OCI-LY1 (cell line): ENCODE results near the gene CD101.

Experiments
- H2AFZ ChIP-seq: fragments of 200-600 bp; sonication (generic), shearing (Covaris generic); 2 replicates; pipeline ENCODE4 v1.6.0; 2014; ENCODE audit warnings: antibody characterized with exemption, mild to moderate bottlenecking, low read length
- H3F3A ChIP-seq: fragments of 200-600 bp; sonication (generic), shearing (Covaris generic); 2 replicates; pipeline ENCODE4 v1.6.0; 2014; ENCODE audit warnings: mild to moderate bottlenecking, antibody characterized with exemption, low read length, moderate library complexity; ENCODE audit not compliant: insufficient read depth
- H3K27ac ChIP-seq: fragments of 200-600 bp; sonication (generic); 2 replicates; pipeline ENCODE4 v1.5.1; 2014; ENCODE audit warnings: low read length, mixed run types, mild to moderate bottlenecking, low read depth; ENCODE audit not compliant: poor library complexity, severe bottlenecking
- H3K27me3 ChIP-seq: fragments of 200-600 bp; sonication (generic); 2 replicates; pipeline ENCODE4 v1.6.0; 2014; ENCODE audit warnings: antibody characterized with exemption, mild to moderate bottlenecking, low read length, moderate library complexity; ENCODE audit not compliant: insufficient read depth
- H3K36me3 ChIP-seq: fragments of 200-600 bp; sonication (generic); 2 replicates; pipeline ENCODE4 v1.6.1; 2014; ENCODE audit warnings: mild to moderate bottlenecking, antibody characterized with exemption, low read length, moderate library complexity, mixed read lengths; ENCODE audit not compliant: insufficient read depth
- H3K4me1 ChIP-seq: fragments of 200-600 bp; sonication (generic); 2 replicates; pipeline ENCODE4 v1.5.1; 2014; ENCODE audit warnings: mild to moderate bottlenecking, low read length, moderate library complexity; ENCODE audit not compliant: insufficient read depth, severe bottlenecking
- H3K4me2 ChIP-seq: fragments of 200-600 bp; sonication (generic), shearing (Covaris generic); 2 replicates; pipeline ENCODE4 v1.6.1; 2014; ENCODE audit warnings: low read length
- H3K4me3 ChIP-seq: fragments of 200-600 bp; sonication (generic); 2 replicates; pipeline ENCODE4 v1.5.1; 2014; ENCODE audit warnings: low read length, low read depth, mild to moderate bottlenecking, mixed read lengths; ENCODE audit not compliant: poor library complexity, severe bottlenecking
- H3K79me2 ChIP-seq: fragments of 200-600 bp; shearing (Covaris generic); 2 replicates; pipeline ENCODE4 v1.6.1; 2016; ENCODE audit warnings: mixed run types, low read length, mixed read lengths; ENCODE audit not compliant: insufficient read depth
- H3K9ac ChIP-seq: fragments of 200-600 bp; sonication (generic), shearing (Covaris generic); 2 replicates; pipeline ENCODE4 v1.6.1; 2014; ENCODE audit warnings: mild to moderate bottlenecking, low read length, mixed read lengths
- H3K9me2 ChIP-seq: fragments of 200-600 bp; sonication (generic), shearing (Covaris generic); 2 replicates; pipeline ENCODE4 v1.6.1; 2014; ENCODE audit warnings: low read depth, mild to moderate bottlenecking, low read length, mixed read lengths
- H3K9me3 ChIP-seq: fragments of 200-600 bp; shearing (Covaris generic); 2 replicates; pipeline ENCODE4 v1.6.1; 2014; ENCODE audit warnings: low read length, mixed read lengths
- H4K20me1 ChIP-seq: fragments of 200-600 bp; sonication (generic), shearing (Covaris generic); 2 replicates; pipeline ENCODE4 v1.6.0; 2016; ENCODE audit warnings: mild to moderate bottlenecking, low read length; ENCODE audit not compliant: insufficient read depth
- EZH2 ChIP-seq: fragments of 200-600 bp; sonication (generic), shearing (Covaris generic); IDR thresholded peaks from 2 replicates; pipeline ENCODE4 v1.8.0; 2017; ENCODE audit warnings: borderline replicate concordance, mixed run types, mild to moderate bottlenecking, antibody characterized with exemption, low read length, moderate library complexity, mixed read lengths
- TF ChIP-seq, protein P1 (sequence below): fragments of 200-600 bp; sonication (generic), shearing (Covaris generic); IDR thresholded peaks from 2 replicates; pipeline ENCODE4 v1.5.1; 2017; ENCODE audit warnings: mild to moderate bottlenecking, antibody characterized with exemption, low read length, moderate library complexity, mixed read lengths

The CD101 gene

GRCh38 chr1:116958977-116959376 lies 42.6 kb upstream of the CD101 start:
- Histone ChIP-seq H3K27ac (no peak overlapping the region), H3K9ac (no peak overlapping the region), H3K9me2 (no peaks in the 10 kb centered on the region), H3K27me3 (no peaks in the 10 kb centered on the region), H3K36me3 (no peaks in the 10 kb centered on the region), H2AFZ (no peak overlapping the region), H3K4me2 (no peak overlapping the region), H3K4me3 (no peak overlapping the region), H3K9me3 (no peaks in the 10 kb centered on the region), H3F3A (no peaks in the 10 kb centered on the region), H3K79me2 (no peaks in the 10 kb centered on the region), H3K4me1 (no peaks in the 10 kb centered on the region), H4K20me1 (no peaks in the 10 kb centered on the region)
- TF ChIP-seq, protein P1, sequence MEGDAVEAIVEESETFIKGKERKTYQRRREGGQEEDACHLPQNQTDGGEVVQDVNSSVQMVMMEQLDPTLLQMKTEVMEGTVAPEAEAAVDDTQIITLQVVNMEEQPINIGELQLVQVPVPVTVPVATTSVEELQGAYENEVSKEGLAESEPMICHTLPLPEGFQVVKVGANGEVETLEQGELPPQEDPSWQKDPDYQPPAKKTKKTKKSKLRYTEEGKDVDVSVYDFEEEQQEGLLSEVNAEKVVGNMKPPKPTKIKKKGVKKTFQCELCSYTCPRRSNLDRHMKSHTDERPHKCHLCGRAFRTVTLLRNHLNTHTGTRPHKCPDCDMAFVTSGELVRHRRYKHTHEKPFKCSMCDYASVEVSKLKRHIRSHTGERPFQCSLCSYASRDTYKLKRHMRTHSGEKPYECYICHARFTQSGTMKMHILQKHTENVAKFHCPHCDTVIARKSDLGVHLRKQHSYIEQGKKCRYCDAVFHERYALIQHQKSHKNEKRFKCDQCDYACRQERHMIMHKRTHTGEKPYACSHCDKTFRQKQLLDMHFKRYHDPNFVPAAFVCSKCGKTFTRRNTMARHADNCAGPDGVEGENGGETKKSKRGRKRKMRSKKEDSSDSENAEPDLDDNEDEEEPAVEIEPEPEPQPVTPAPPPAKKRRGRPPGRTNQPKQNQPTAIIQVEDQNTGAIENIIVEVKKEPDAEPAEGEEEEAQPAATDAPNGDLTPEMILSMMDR, result no peak
- no peak for TF ChIP-seq EZH2

DNA sequence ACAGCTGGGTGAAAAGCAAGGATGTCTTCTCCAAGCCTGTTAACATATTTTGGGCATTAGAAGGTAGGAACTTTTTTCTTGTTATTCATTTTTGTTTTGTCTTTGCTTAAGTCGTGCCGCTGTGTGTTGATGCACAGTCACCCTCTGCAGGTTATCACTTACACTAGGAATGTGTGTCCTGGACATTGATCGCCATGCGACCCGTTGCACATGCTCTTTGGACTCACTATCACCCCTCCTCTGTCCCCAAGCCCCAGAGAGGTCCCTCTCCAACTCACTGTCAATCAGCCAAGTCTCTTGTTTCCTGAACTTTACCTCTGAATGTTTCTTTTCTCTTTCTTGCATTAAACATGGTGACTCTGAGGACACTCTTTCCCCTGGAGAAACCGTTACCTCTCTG lies 40.0 kb upstream of the CD101 start:
- Histone ChIP-seq H3K27ac (no peak overlapping the region), H3K9me2 (no peaks in the 10 kb centered on the region), H3K79me2 (no peaks in the 10 kb centered on the region), H3K4me2 (no peak overlapping the region), H3K4me3 (no peak overlapping the region), H3K27me3 (no peaks in the 10 kb centered on the region), H3K4me1 (no peaks in the 10 kb centered on the region), H4K20me1 (no peaks in the 10 kb centered on the region), H2AFZ (no peak overlapping the region), H3K9ac (no peak overlapping the region), H3K36me3 (no peaks in the 10 kb centered on the region), H3K9me3 (no peaks in the 10 kb centered on the region), H3F3A (no peaks in the 10 kb centered on the region)
- TF ChIP-seq, protein P1, result no peak
- no peak for TF ChIP-seq EZH2

DNA sequence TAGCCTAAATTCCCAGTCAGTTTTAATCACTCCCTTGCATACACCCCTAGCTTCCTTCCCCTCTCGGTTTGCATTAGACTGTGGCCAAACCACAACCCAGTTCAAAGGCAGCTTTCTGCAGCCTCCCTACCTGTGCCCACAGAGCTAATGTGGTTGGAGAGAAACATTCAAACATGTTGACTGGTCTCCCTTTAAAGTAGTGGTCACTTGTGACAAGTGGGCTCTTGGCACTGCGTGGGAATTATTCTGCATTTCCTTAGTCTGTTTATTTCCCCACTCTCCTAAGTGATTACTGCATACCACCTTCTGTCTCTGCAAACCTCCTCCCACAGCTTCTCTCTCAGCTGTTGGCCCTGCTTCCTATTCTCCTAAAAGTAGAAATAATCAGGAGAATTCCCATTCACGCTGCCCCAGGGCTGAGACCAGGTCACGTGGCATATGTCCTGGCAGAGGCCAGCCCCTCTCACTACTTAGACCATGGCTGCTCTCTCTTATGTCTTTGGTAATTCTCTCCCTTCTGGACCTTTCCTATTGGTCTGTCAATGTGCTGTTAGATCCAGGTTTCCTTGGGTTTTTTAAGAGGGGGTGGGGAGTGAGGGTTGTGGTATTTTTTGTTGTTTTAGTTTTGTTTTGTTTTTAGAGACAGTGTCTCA lies 38.4 kb upstream of the CD101 start:
- no peak overlapping the region for H2AFZ ChIP-seq
- no peaks in the 10 kb centered on the region for H3K79me2 ChIP-seq
- TF ChIP-seq EZH2, result no peak
- no peaks in the 10 kb centered on the region for H3K27me3 ChIP-seq
- H3K27ac ChIP-seq, result no peak overlapping the region
- H3F3A ChIP-seq, result no peaks in the 10 kb centered on the region
- H3K4me3 ChIP-seq, result no peak overlapping the region
- H3K9ac ChIP-seq, result no peak overlapping the region
- no peaks in the 10 kb centered on the region for H3K4me1 ChIP-seq
- no peaks in the 10 kb centered on the region for H3K9me2 ChIP-seq
- H4K20me1 ChIP-seq, result no peaks in the 10 kb centered on the region
- H3K36me3 ChIP-seq, result no peaks in the 10 kb centered on the region
- H3K4me2 ChIP-seq, result no peak overlapping the region
- no peaks in the 10 kb centered on the region for H3K9me3 ChIP-seq

DNA sequence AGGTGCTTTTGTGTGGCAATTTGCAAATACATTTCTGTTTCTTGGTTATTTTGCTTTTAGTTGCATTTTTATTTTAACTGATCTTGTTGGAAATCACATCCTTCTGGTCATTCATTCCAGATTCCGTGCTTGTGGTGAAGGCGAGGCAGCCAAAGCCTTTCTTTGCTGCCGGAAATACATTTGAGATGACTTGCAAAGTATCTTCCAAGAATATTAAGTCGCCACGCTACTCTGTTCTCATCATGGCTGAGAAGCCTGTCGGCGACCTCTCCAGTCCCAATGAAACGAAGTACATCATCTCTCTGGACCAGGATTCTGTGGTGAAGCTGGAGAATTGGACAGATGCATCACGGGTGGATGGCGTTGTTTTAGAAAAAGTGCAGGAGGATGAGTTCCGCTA lies 34.8 kb upstream of the CD101 start:
- Histone ChIP-seq H3K27ac (no peak overlapping the region), H3K4me1 (no peaks in the 10 kb centered on the region), H4K20me1 (no peaks in the 10 kb centered on the region), H3K4me2 (no peak overlapping the region), H3F3A (no peaks in the 10 kb centered on the region), H3K9ac (no peak overlapping the region), H3K4me3 (no peak overlapping the region), H3K79me2 (no peaks in the 10 kb centered on the region), H3K9me2 (no peaks in the 10 kb centered on the region), H3K36me3 (no peaks in the 10 kb centered on the region), H3K27me3 (no peaks in the 10 kb centered on the region), H2AFZ (no peak overlapping the region), H3K9me3 (no peaks in the 10 kb centered on the region)
- TF ChIP-seq, protein P1, result no peak
- no peak for TF ChIP-seq EZH2
